ENCODE results near the gene GLI1.

Gene GLI1

DNA sequence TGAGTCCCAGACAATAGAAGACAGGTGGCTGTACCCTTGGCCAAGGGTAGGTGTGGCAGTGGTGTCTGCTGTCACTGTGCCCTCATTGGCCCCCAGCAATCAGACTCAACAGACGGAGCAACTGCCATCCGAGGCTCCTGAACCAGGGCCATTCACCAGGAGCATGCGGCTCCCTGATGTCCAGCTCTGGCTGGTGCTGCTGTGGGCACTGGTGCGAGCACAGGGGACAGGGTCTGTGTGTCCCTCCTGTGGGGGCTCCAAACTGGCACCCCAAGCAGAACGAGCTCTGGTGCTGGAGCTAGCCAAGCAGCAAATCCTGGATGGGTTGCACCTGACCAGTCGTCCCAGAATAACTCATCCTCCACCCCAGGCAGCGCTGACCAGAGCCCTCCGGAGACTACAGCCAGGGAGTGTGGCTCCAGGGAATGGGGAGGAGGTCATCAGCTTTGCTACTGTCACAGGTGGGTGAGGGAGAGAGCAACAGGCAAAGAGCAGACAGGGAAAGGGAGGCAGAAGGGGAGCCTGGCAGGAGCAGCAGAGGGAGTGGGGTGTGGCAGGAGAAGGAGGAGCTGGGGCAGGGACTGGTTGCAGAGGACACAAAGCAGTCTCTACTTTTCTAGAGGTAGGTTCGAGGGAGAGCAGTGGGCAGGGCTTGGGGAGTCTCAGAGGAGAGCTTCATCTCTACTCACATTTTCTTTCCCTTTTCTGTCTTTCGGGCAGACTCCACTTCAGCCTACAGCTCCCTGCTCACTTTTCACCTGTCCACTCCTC lies 4.0 kb upstream of the GLI1 start:
- Histone ChIP-seq H3K4me1 (ENCODE audit: control insufficient read depth in 2 of 2, insufficient read depth in 1 of 2, low read depth in 1 of 2, low read length in 2 of 2) (peaks cover 25 to 26% of the 10 kb centered on the region in 2 donors), H3K4ac (ENCODE audit: low read length) (no peak overlapping the region), H3K27me3 (ENCODE audit: control insufficient read depth in 3 of 3, insufficient read depth in 3 of 3, low read depth in 1 of 3, low read length in 3 of 3) (peaks cover 0 to 6% (median 6%) of the 10 kb centered on the region in 3 experiments), H3K4me3 (ENCODE audit: low read length in 2 of 2) (peak overlapping the region in 1 of 2 donors; percentile 57), H2AFZ (ENCODE audit: low read length) (peak overlapping the region; percentile 62), H3K23ac (ENCODE audit: low read depth, low read length, poor library complexity) (peak overlapping the region; percentile 17), H2BK12ac (ENCODE audit: low read length) (peak overlapping the region; percentile 50), H3K36me3 (replicated peaks in 1 of 2; ENCODE audit: control insufficient read depth in 2 of 2, insufficient read depth in 2 of 2, low read length in 2 of 2) (no peaks in the 10 kb centered on the region), H4K8ac (ENCODE audit: low read depth, low read length) (peak overlapping the region; percentile 75), H2BK5ac (ENCODE audit: low read length) (peak overlapping the region; percentile 14), H3K4me2 (ENCODE audit: insufficient read depth, low read length, poor library complexity, severe bottlenecking) (no peak overlapping the region), H2BK120ac (ENCODE audit: low read depth, low read length) (peak overlapping the region; percentile 30), H2AK5ac (ENCODE audit: low read depth, low read length) (peak overlapping the region; percentile 65), H3K9ac (ENCODE audit: low read depth, low read length, poor library complexity) (no peak overlapping the region), H3K79me1 (ENCODE audit: low read depth, low read length) (peaks cover 2% of the 10 kb centered on the region), H3K18ac (ENCODE audit: low read length) (peak overlapping the region; percentile 79), H2BK15ac (ENCODE audit: low read length) (peak overlapping the region; percentile 52), H3K14ac (ENCODE audit: low read length) (peak overlapping the region; percentile 73), H3K27ac (replicated peaks; ENCODE audit: low read length) (no peak overlapping the region), H3K9me3 (replicated peaks in 1 of 2; ENCODE audit: control insufficient read depth in 2 of 2, insufficient read depth in 1 of 2, low read depth in 1 of 2, low read length in 2 of 2) (no peaks in the 10 kb centered on the region), H4K91ac (ENCODE audit: low read depth, low read length, poor library complexity) (peak overlapping the region; percentile 19)
- no peak for DNase-seq (ENCODE audit: low spot score)
- no CpG with 5 or more reads among the region's 10 CpGs for WGBS, 2 donors (ENCODE audit: extremely low coverage in 2 of 2, insufficient read length in 2 of 2, insufficient replicate concordance in 1 of 2)

GRCh38 chr12:57456145-57456700 lies 3.4 kb upstream of the GLI1 start:
- Histone ChIP-seq H3K4ac (ENCODE audit: low read length) (no peak overlapping the region), H4K8ac (ENCODE audit: low read depth, low read length) (no peak overlapping the region), H3K27ac (replicated peaks; ENCODE audit: low read length) (no peak overlapping the region), H3K79me1 (ENCODE audit: low read depth, low read length) (peaks cover 2% of the 10 kb centered on the region), H2BK12ac (ENCODE audit: low read length) (no peak overlapping the region), H2AK5ac (ENCODE audit: low read depth, low read length) (peak overlapping the region; percentile 23), H2AFZ (ENCODE audit: low read length) (peak overlapping the region; percentile 51), H2BK5ac (ENCODE audit: low read length) (no peak overlapping the region), H3K4me2 (ENCODE audit: insufficient read depth, low read length, poor library complexity, severe bottlenecking) (no peak overlapping the region), H3K4me1 (ENCODE audit: control insufficient read depth in 2 of 2, insufficient read depth in 1 of 2, low read depth in 1 of 2, low read length in 2 of 2) (peaks cover 30 to 31% of the 10 kb centered on the region in 2 donors), H3K18ac (ENCODE audit: low read length) (no peak overlapping the region), H3K23ac (ENCODE audit: low read depth, low read length, poor library complexity) (peak overlapping the region; percentile 32), H2BK120ac (ENCODE audit: low read depth, low read length) (no peak overlapping the region), H3K36me3 (replicated peaks in 1 of 2; ENCODE audit: control insufficient read depth in 2 of 2, insufficient read depth in 2 of 2, low read length in 2 of 2) (no peaks in the 10 kb centered on the region), H3K4me3 (ENCODE audit: low read length in 2 of 2) (no peak overlapping the region), H2BK15ac (ENCODE audit: low read length) (no peak overlapping the region), H4K91ac (ENCODE audit: low read depth, low read length, poor library complexity) (no peak overlapping the region), H3K27me3 (ENCODE audit: control insufficient read depth in 3 of 3, insufficient read depth in 3 of 3, low read depth in 1 of 3, low read length in 3 of 3) (peaks cover 0 to 6% (median 0%) of the 10 kb centered on the region in 3 experiments), H3K9ac (ENCODE audit: low read depth, low read length, poor library complexity) (no peak overlapping the region), H3K9me3 (replicated peaks in 1 of 2; ENCODE audit: control insufficient read depth in 2 of 2, insufficient read depth in 1 of 2, low read depth in 1 of 2, low read length in 2 of 2) (no peaks in the 10 kb centered on the region), H3K14ac (ENCODE audit: low read length) (no peak overlapping the region)
- no CpG with 5 or more reads among the region's 15 CpGs for WGBS, 2 donors (ENCODE audit: extremely low coverage in 2 of 2, insufficient read length in 2 of 2, insufficient replicate concordance in 1 of 2)
- DNase-seq (ENCODE audit: low spot score) = peak; percentile 51

DNA sequence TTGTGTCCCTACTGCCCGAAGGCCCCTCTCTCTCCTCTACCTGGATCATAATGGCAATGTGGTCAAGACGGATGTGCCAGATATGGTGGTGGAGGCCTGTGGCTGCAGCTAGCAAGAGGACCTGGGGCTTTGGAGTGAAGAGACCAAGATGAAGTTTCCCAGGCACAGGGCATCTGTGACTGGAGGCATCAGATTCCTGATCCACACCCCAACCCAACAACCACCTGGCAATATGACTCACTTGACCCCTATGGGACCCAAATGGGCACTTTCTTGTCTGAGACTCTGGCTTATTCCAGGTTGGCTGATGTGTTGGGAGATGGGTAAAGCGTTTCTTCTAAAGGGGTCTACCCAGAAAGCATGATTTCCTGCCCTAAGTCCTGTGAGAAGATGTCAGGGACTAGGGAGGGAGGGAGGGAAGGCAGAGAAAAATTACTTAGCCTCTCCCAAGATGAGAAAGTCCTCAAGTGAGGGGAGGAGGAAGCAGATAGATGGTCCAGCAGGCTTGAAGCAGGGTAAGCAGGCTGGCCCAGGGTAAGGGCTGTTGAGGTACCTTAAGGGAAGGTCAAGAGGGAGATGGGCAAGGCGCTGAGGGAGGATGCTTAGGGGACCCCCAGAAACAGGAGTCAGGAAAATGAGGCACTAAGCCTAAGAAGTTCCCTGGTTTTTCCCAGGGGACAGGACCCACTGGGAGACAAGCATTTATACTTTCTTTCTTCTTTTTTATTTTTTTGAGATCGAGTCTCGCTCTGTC lies 2.7 kb upstream of the GLI1 start:
- Histone ChIP-seq H2BK120ac (ENCODE audit: low read depth, low read length) (no peak overlapping the region), H3K18ac (ENCODE audit: low read length) (no peak overlapping the region), H3K14ac (ENCODE audit: low read length) (no peak overlapping the region), H4K91ac (ENCODE audit: low read depth, low read length, poor library complexity) (no peak overlapping the region), H3K23ac (ENCODE audit: low read depth, low read length, poor library complexity) (peak overlapping the region; percentile 32), H3K36me3 (replicated peaks in 1 of 2; ENCODE audit: control insufficient read depth in 2 of 2, insufficient read depth in 2 of 2, low read length in 2 of 2) (no peaks in the 10 kb centered on the region), H2AK5ac (ENCODE audit: low read depth, low read length) (peak overlapping the region; percentile 23), H4K8ac (ENCODE audit: low read depth, low read length) (no peak overlapping the region), H3K4ac (ENCODE audit: low read length) (no peak overlapping the region), H3K27me3 (ENCODE audit: control insufficient read depth in 3 of 3, insufficient read depth in 3 of 3, low read depth in 1 of 3, low read length in 3 of 3) (peaks cover 0 to 8% (median 0%) of the 10 kb centered on the region in 3 experiments), H2AFZ (ENCODE audit: low read length) (no peak overlapping the region), H3K9me3 (replicated peaks in 1 of 2; ENCODE audit: control insufficient read depth in 2 of 2, insufficient read depth in 1 of 2, low read depth in 1 of 2, low read length in 2 of 2) (no peaks in the 10 kb centered on the region), H2BK5ac (ENCODE audit: low read length) (no peak overlapping the region), H3K79me1 (ENCODE audit: low read depth, low read length) (peaks cover 2% of the 10 kb centered on the region), H3K4me2 (ENCODE audit: insufficient read depth, low read length, poor library complexity, severe bottlenecking) (no peak overlapping the region), H2BK12ac (ENCODE audit: low read length) (no peak overlapping the region), H3K4me1 (ENCODE audit: control insufficient read depth in 2 of 2, insufficient read depth in 1 of 2, low read depth in 1 of 2, low read length in 2 of 2) (peaks cover 34 to 36% of the 10 kb centered on the region in 2 donors), H3K4me3 (ENCODE audit: low read length in 2 of 2) (no peak overlapping the region), H2BK15ac (ENCODE audit: low read length) (no peak overlapping the region), H3K27ac (replicated peaks; ENCODE audit: low read length) (no peak overlapping the region), H3K9ac (ENCODE audit: low read depth, low read length, poor library complexity) (no peak overlapping the region)
- DNase-seq (ENCODE audit: low spot score) = no peak
- whole genome bisulfite sequencing, 2 donors (ENCODE audit: extremely low coverage in 2 of 2, insufficient read length in 2 of 2, insufficient replicate concordance in 1 of 2) = no CpG with 5 or more reads among the region's 6 CpGs

- no peak overlapping the region for H4K91ac ChIP-seq (ENCODE audit: low read depth, low read length, poor library complexity)
- H3K4me1 ChIP-seq (ENCODE audit: control insufficient read depth in 2 of 2, insufficient read depth in 1 of 2, low read depth in 1 of 2, low read length in 2 of 2) = peaks cover 31 to 36% of the 10 kb centered on the region in 2 donors
- no CpG with 5 or more reads among the region's 3 CpGs for WGBS, 2 donors (ENCODE audit: extremely low coverage in 2 of 2, insufficient read length in 2 of 2, insufficient replicate concordance in 1 of 2)
- DNase-seq (ENCODE audit: low spot score) = no peak
- peaks cover 2% of the 10 kb centered on the region for H3K79me1 ChIP-seq (ENCODE audit: low read depth, low read length)
- peak overlapping the region; percentile 99 for H3K4me2 ChIP-seq (ENCODE audit: insufficient read depth, low read length, poor library complexity, severe bottlenecking)
- H3K4me3 ChIP-seq (ENCODE audit: low read length in 2 of 2) = peak overlapping the region in 1 of 2 donors; percentile 49
- H2BK5ac ChIP-seq (ENCODE audit: low read length) = no peak overlapping the region
- peaks cover 0 to 16% (median 0%) of the 10 kb centered on the region in 3 experiments for H3K27me3 ChIP-seq (ENCODE audit: control insufficient read depth in 3 of 3, insufficient read depth in 3 of 3, low read depth in 1 of 3, low read length in 3 of 3)
- H3K14ac ChIP-seq (ENCODE audit: low read length) = no peak overlapping the region
- no peak overlapping the region for H2BK15ac ChIP-seq (ENCODE audit: low read length)
- H2BK120ac ChIP-seq (ENCODE audit: low read depth, low read length) = no peak overlapping the region
- H3K36me3 ChIP-seq (replicated peaks in 1 of 2; ENCODE audit: control insufficient read depth in 2 of 2, insufficient read depth in 2 of 2, low read length in 2 of 2) = no peaks in the 10 kb centered on the region
- no peak overlapping the region for H3K9ac ChIP-seq (ENCODE audit: low read depth, low read length, poor library complexity)
- no peak overlapping the region for H3K4ac ChIP-seq (ENCODE audit: low read length)
- peak overlapping the region; percentile 84 for H2AFZ ChIP-seq (ENCODE audit: low read length)
- no peak overlapping the region for H2BK12ac ChIP-seq (ENCODE audit: low read length)
- no peak overlapping the region for H4K8ac ChIP-seq (ENCODE audit: low read depth, low read length)
- no peaks in the 10 kb centered on the region for H3K9me3 ChIP-seq (replicated peaks in 1 of 2; ENCODE audit: control insufficient read depth in 2 of 2, insufficient read depth in 1 of 2, low read depth in 1 of 2, low read length in 2 of 2)
- H3K23ac ChIP-seq (ENCODE audit: low read depth, low read length, poor library complexity) = peak overlapping the region; percentile 68
- no peak overlapping the region for H3K18ac ChIP-seq (ENCODE audit: low read length)
- H2AK5ac ChIP-seq (ENCODE audit: low read depth, low read length) = no peak overlapping the region
- H3K27ac ChIP-seq (replicated peaks; ENCODE audit: low read length) = no peak overlapping the region
Measured at GRCh38 chr12:57458665-57459054, 925 bp upstream of the GLI1 start.

Measured in neuronal stem cell (in vitro differentiated cells).